GM18519 (cell line): ENCODE results near the gene NAGA.

Experiments
- ATAC-seq: cut with Tn5 transposase; IDR thresholded peaks from one replicate; pipeline ENCODE4 v1.9.1; 2021; ENCODE audit warnings: mild to moderate bottlenecking, moderate library complexity; ENCODE audit not compliant: unreplicated experiment, low FRiP score

NAGA gene

DNA sequence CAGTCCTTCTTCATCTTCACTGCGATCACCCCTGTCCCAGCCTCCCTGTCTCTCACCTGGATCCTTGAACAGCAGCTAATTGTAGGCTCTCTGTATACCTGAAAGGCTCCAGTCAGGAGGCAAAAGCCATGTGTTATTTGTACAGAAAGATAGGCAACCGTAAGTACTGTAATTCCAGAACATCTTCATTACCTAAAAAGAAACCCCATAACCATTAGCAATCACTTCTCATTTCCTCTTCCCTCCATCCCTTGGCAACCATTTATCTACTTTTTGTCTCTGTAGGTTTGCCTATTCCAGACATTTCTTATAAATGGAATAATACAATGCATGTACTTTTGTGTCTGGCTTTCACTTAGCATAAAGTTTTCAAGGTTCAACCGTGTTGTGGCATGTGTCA lies 17.8 kb downstream of the NAGA start:
- no peak for ATAC-seq

DNA sequence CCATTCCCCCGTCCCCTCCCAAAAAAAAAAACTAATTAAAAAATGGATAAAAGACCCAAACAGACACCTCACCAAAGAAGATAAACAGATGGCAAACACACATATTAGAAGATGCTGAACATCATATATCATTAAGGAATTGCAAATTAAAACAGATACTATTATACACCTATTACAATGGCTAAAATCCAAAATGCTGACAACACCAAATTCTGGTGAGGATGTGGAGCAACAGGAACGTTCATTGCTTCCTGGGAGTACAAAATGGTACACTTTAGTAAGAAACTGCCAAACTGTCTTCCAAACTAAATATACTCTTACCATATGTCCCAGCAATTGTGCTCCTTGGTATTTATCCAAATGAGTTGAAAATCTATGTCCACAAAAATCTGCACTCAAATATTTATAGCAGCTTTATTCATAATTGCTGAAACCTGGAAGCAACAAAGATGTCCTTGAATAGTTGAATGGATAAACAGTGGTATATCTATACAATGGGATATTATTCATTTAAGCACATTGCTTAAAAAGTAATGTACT lies 19.9 kb downstream of the NAGA start:
- ATAC-seq = no peak

DNA sequence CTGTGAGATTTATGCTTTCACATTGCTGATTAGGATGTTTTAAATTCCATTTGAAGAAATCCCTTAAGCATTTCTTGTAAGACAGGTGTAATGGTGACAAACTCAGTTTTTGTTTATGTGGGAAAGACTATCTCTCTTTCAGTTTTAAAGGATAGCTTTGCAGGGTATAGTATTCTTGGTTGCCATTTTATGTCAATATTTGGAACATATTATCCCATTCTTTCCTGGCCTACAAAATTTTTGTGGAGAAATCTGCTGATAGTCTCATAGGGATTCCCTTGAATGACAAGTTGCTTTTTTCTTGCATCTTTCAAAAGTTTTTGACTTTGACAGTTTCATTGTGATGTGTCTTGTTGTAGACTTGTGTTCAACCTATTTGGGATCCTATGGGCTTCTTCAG lies 28.8 kb downstream of the NAGA start:
- no peak for ATAC-seq

DNA sequence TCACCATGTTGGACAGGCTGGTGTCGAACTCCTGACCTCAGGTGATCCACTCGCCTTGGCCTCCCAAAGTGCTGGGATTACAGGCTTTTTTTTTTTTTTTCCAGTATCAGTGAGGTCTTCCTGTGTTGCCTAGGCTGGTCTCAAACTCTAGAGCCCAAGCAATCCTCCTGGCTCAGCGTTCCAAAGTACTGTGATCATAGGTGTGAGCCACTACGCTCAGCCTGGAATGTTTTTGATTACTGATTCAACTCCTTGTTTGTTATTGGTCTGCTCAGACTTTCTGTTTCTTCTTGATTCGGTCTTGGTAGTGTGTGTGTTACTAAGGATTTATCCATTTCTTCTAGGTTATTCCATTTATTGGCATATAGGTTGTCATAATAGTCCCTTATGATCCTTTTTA lies 31.3 kb downstream of the NAGA start:
- ATAC-seq = no peak

DNA sequence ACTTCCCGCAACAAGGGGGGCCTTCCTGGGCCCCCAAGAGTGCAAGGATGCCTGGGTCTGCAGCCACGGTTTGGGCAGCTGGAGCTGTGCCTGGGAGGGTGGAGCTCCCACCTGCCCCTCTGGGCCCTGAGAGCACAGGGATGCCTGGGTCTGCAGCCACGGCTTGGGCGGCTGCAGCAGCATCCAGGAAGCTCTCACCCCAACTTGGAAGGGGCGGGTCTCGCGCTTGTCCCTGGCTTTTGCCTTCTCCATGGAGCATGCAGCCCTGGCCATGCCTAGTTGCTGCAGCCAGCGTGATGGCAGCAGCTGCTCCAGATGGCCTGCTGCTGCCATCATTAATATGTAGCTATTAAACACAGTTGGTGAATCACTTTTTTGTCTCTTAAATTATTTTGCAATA lies 35.4 kb downstream of the NAGA start:
- no peak for ATAC-seq

DNA sequence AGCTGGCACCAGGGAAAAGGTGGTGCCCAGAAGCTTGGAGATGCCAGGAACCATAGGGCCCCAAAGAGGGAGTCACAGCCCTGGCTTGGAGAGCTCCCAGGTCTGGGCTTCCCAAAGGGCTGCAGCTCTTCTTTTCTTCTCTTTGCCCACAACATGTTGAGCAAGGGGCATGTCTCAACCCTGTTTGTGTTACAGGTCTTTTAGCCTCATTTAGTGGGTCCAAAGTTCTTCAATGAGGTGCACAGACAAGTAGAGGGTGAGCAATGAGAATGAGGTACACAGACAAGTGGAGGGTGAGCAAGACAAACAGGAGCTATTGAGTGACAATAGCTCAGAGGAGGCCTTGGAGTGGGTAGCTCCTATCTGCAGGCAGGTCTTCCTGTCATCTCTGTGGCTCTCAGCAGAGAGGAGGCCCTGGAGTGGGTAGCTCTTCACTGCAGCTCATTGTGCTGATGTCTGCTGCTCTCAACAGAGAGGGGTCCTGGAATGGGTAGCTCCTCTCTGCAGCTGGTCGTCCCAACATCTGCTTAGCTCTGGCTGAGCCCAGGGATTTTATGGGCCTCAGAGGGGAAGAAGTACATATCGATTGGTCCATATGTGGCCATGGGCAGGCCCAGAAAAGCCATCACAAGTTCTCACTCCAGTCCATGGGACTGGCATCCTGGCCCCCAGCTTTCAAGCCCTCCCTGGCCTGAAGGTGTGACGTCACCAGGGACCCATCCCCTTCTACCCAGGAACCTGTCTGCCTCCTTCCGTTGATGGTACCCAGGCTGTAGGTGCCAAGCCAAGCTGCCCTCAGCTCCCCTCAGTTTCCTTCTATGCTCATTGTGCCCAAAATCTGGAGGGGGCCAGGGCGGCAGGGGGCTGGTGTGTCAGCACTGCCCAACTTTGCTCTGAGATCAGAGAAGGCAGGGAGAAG lies 37.1 kb downstream of the NAGA start:
- ATAC-seq = no peak

DNA sequence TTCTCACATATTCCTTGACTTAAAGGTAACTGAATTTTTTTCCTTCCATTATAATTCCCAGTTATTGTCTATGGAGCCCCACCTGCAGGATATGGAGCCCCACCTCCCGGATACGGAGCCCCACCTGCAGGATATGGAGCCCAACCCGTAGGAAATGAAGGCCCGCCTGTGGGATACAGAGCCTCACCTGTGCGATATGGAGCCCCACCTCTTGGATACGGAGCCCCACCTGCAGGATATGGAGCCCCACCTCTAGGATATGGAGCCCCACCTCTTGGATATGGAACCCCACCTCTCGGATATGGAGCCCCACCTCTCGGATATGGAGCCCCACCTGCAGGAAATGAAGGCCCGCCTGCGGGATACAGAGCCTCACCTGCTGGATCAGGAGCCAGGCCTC lies 43.9 kb downstream of the NAGA start:
- no peak for ATAC-seq

DNA sequence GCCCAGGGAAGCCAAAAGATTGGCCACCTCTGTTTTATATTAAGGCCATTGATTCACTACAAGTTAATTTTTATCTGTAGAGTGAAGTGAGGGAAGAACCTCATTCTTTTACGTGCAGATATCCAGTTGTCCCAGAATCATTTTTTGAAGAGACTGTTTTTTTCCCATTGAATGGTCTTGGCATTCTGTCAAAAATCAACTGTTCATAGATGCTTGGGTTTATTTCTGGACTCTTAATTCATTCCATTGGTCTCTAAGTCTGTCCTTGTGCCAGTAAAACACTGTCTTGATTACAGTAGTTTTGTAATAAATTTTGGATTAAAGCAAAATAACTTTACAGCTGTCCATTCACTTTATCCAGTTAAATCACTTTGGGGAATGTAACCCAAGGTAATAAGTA lies 45.2 kb downstream of the NAGA start:
- no peak for ATAC-seq

DNA sequence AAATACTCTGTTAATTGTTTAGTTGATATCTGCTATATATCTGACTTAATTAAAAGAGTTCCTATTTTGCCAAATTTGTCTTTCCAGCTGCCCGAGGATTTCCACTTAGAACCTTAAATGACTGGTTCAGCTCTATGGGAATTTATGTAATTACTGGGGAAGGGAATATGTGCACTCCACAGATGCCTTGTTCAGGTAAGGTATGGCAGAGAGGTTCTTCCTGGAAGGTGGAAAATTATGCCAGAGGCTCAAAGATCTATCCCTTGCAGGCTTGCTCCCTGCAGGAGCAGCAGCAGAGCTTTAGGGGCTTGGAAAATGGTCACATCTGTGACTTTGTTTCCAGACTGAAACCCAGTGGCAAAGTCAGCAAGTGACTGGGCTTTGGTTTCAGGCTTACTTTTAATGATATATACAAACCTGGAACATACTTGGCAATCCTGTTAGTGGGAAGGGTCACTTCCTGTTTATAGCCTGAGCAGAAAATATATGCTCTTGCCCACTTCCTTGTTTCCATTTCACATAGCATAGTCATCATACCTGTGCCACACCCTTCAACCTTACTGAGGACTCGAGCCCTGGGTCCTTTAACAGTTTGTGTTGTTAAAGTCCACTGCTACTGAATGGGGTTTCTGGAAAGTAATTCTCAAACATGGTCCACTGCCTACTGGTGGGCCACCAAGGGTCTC lies 48.3 kb downstream of the NAGA start:
- no peak for ATAC-seq

DNA sequence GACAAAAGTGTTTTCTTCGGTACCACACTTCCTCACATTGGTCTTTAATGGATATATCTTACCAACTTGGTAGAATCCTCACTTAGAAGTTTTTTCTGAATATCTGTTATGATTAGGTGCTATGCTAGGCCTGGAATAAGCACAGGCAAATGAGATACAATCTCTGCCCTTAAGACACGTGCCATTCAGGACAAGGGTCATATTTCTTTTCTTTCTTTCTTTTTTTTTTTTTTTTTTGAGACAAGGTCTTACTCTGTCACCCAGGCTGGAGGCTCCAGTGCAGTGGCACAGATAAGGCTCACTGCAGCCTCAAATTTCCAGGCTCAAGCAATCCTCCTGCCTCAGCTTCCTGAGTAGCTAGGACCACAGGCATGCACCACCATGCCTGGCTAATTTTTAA lies 49.0 kb downstream of the NAGA start:
- ATAC-seq = no peak

DNA sequence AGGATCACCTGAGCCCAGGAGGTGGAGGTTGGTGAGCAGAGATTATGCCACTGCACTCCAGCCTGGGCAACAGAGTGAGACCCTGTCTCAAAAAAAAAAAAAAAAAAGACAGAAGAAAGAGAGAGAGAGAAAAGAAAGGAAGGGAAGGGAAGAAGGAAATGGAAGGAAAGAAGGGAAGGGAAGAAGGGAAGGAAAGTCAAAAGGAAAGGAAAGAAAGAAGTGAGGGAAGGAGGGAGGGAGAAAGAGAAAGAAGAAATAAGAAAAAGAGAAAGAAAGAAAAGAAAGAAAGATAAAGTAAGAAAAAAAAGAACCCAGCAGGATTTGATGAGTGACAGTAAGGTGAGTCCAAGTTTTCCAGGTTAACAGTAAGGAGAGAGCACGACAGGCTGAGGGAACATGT lies 52.4 kb downstream of the NAGA start:
- no peak for ATAC-seq

DNA sequence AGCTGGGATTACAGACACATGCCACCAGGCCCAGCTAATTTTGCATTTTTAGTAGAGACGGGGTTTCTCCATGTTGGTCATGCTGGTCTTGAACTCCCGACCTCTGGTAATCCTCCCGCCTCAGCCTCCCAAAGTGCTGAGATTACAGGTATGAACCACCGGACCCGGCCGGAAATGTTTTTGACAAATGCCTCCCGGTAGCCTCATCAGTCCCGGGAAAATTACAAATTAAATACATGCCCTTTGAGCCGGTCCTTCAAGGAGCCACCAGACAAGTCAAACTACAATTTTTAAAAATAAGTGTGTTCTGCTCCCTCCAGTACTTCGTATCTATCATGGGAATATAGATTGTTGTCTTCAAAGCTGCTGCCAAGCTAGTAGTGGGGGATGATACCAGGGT lies 54.5 kb downstream of the NAGA start:
- ATAC-seq = no peak

DNA sequence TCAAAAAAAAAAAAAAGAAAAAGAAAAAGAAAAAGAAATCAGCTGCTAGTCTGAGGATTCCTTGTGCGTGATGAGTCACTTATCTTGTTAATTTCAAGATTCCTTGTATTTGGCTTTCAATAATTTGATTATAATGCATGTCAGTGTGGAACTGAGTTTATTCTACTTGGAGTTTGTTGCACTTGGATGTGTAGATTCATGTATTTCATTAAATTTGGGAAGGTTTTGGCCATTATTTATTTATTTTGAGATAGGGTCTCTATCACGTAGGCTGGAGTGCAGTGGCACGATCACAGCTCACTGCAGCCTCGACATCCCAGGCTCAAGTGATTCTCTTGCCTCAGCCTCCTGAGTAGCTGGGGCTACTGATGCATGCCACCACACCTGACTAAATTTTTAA lies 57.2 kb downstream of the NAGA start:
- ATAC-seq = no peak

DNA sequence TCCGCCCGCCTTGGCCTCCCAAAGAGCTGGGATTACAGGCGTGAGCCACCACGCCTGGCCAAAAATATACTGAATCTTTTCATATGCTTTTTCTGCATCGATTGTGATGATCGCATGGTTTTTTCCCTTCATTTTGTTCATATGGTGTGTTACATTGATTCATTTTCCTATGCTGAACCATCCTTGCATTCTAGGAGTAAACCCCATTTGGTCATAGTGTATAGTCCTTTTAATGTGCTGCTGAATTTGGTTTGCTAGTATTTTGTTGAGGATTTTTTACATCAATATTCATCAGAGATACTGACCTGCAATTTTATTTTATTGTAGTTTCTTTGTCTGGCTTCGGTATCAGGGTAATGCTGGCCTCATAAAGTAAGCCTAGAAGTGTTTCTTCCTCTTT lies 59.8 kb downstream of the NAGA start:
- no peak for ATAC-seq
